ENCODE data around the gene KCNN4. TPM values are rescaled to one million over a fixed set of nuclear protein-coding genes. Genes with fewer than 3 reads are reported as not detected.

KCNN4 gene
- total and polyA plus RNA-seq, 12 donors, result 0.34 to 1.6 (median 0.86) TPM

GRCh38 chr19:43725468-43725867 lies 55.3 kb downstream of the KCNN4 start:
- intact Hi-C loops (cut with DNase I), result loop anchor here in 1 of 10 donors (10.0 kb wide), 1 partner anchor 51 kb away; the partner anchor contains the start of gene PLAUR
- no peak for TF ChIP-seq CTCF (IDR thresholded peaks at IDR 0.05)
- no peaks in the 10 kb centered on the region for H3K9me3 ChIP-seq
- no peak overlapping the region for H3K4me3 ChIP-seq
- H3K27ac ChIP-seq, result peak overlapping the region in 8 of 10 donors; percentile 0 to 69 (median 50)
- DNase-seq (peak in 1 of 2 donors; percentile 18), ATAC-seq (peak in 6 of 8 donors; percentile 19 to 64 (median 34))
- peaks cover 0 to 25% (median 11%) of the 10 kb centered on the region in 9 donors for H3K4me1 ChIP-seq
- no peaks in the 10 kb centered on the region for H3K27me3 ChIP-seq
- 12 to 17% methylated on average over 7 of the region's 7 CpGs for WGBS, 2 donors
- peaks cover 0 to 26% (median 4%) of the 10 kb centered on the region in 9 donors for H3K36me3 ChIP-seq

- no peaks in the 10 kb centered on the region for H3K27me3 ChIP-seq
- 74 to 79% methylated on average over 8 of the region's 8 CpGs for WGBS, 2 donors
- H3K36me3 ChIP-seq, result peaks cover 0 to 20% (median 0%) of the 10 kb centered on the region in 9 donors
- intact Hi-C loops (cut with DNase I), result loop anchor here in 1 of 10 donors (10.0 kb wide), 1 partner anchor 50 kb away; the partner anchor contains the start of gene PLAUR
- DNase-seq (no peak), ATAC-seq (no peak)
- no peak overlapping the region for H3K4me3 ChIP-seq
- TF ChIP-seq CTCF (IDR thresholded peaks at IDR 0.05), result no peak
- peak overlapping the region in 3 of 10 donors; percentile 50 to 69 (median 51) for H3K27ac ChIP-seq
- peaks cover 0 to 25% (median 11%) of the 10 kb centered on the region in 9 donors for H3K4me1 ChIP-seq
- H3K9me3 ChIP-seq, result no peaks in the 10 kb centered on the region
These were observed 55.9 kb downstream of the KCNN4 start for GRCh38 chr19:43724896-43725295.

GRCh38 chr19:43723588-43723987 lies 57.2 kb downstream of the KCNN4 start:
- Histone ChIP-seq H3K9me3 (no peaks in the 10 kb centered on the region), H3K36me3 (peaks cover 0 to 7% (median 0%) of the 10 kb centered on the region in 9 donors), H3K4me1 (peaks cover 0 to 25% (median 11%) of the 10 kb centered on the region in 9 donors), H3K4me3 (no peak overlapping the region), H3K27me3 (no peaks in the 10 kb centered on the region), H3K27ac (no peak overlapping the region)
- peak in 5 of 9 donors; percentile 13 to 49 (median 22) for TF ChIP-seq CTCF (IDR thresholded peaks at IDR 0.05)
- no peak for ATAC-seq
- 61 to 75% methylated on average over 8 of the region's 8 CpGs for WGBS, 2 donors
- intact Hi-C loops (cut with DNase I), result loop anchor here in 1 of 10 donors (10.0 kb wide), 1 partner anchor 49 kb away; the partner anchor contains the start of gene PLAUR
- DNase-seq, result no peak

- no peak for TF ChIP-seq CTCF (IDR thresholded peaks at IDR 0.05)
- Histone ChIP-seq H3K4me1 (peaks cover 0 to 16% (median 11%) of the 10 kb centered on the region in 9 donors), H3K9me3 (no peaks in the 10 kb centered on the region), H3K36me3 (no peaks in the 10 kb centered on the region), H3K27me3 (no peaks in the 10 kb centered on the region), H3K4me3 (no peak overlapping the region), H3K27ac (no peak overlapping the region)
- DNase-seq (no peak), ATAC-seq (no peak)
- intact Hi-C loops (cut with DNase I), result loop anchor here in 1 of 10 donors (10.0 kb wide), 1 partner anchor 47 kb away; the partner anchor contains the start of gene PLAUR
- WGBS, 2 donors, result 87 to 93% methylated on average over 5 of the region's 5 CpGs
These were observed 59.2 kb downstream of the KCNN4 start for GRCh38 chr19:43721469-43722048.
